Nephron (organoid): ENCODE measurements around the gene SLC27A2.

ENCODE experiments used
- H3K27ac Mint-ChIP-seq, 3 experiments: 2 replicates each; pipeline ENCODE4 v1.8.0; 2020; ENCODE audit warnings: mixed read lengths in 3 of 3, mild to moderate bottlenecking in 2 of 3, moderate library complexity in 1 of 3
- H3K27me3 Mint-ChIP-seq: 2 replicates; pipeline ENCODE4 v1.8.0; 2021; ENCODE audit warnings: low read depth, mild to moderate bottlenecking, moderate library complexity, mixed read lengths
- H3K36me3 Mint-ChIP-seq: 2 replicates; pipeline ENCODE4 v1.8.0; 2020; ENCODE audit warnings: low read depth, mixed read lengths
- H3K4me1 Mint-ChIP-seq: 2 replicates; pipeline ENCODE4 v1.8.0; 2020; ENCODE audit warnings: mixed read lengths
- H3K4me3 Mint-ChIP-seq, 3 experiments: 2 replicates each; pipeline ENCODE4 v1.8.0; 2020; ENCODE audit warnings: mild to moderate bottlenecking in 3 of 3, mixed read lengths in 3 of 3, moderate library complexity in 2 of 3
- H3K9me3 Mint-ChIP-seq: 2 replicates; pipeline ENCODE4 v1.8.0; 2020; ENCODE audit warnings: mixed read lengths
- TF ChIP-seq, protein P1 (sequence below), 3 experiments: fragments of 200-600 bp; sonication (generic); IDR thresholded peaks; one replicate each; pipeline ENCODE4 v1.5.0; 2021; ENCODE audit warnings: antibody characterized with exemption in 3 of 3; ENCODE audit not compliant: unreplicated experiment in 3 of 3

The SLC27A2 gene

DNA sequence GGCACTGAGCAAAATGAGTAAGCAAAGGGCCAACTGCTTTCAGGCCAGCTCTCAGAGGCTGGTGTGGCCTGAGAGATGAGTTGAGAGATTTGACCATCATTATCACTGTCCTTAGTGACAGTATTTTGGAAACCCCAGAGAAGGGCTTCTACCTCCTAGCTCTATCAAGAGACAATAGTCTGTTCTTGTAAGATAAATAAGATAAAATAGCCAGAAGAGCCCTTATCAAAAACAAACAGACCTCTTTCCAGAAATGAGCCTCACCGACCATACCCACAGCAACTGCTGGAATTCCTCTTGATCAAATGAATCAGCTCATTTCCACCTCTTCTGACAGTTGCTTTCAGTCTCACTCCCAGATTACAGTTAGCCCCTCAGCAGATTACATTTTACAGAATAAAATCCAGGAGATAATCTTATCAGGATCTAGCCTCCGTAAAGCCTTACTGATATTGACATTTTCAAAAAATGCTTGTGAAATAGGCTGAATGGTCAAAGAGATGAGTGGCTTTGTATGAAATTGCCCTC is 79.0 kb downstream of the SLC27A2 start:
- H3K9me3 Mint-ChIP-seq: no peaks in the 10 kb centered on the region
- H3K27ac Mint-ChIP-seq: no peak overlapping the region
- H3K27me3 Mint-ChIP-seq: no peaks in the 10 kb centered on the region
- no peaks in the 10 kb centered on the region for H3K36me3 Mint-ChIP-seq
- TF ChIP-seq, protein P1, sequence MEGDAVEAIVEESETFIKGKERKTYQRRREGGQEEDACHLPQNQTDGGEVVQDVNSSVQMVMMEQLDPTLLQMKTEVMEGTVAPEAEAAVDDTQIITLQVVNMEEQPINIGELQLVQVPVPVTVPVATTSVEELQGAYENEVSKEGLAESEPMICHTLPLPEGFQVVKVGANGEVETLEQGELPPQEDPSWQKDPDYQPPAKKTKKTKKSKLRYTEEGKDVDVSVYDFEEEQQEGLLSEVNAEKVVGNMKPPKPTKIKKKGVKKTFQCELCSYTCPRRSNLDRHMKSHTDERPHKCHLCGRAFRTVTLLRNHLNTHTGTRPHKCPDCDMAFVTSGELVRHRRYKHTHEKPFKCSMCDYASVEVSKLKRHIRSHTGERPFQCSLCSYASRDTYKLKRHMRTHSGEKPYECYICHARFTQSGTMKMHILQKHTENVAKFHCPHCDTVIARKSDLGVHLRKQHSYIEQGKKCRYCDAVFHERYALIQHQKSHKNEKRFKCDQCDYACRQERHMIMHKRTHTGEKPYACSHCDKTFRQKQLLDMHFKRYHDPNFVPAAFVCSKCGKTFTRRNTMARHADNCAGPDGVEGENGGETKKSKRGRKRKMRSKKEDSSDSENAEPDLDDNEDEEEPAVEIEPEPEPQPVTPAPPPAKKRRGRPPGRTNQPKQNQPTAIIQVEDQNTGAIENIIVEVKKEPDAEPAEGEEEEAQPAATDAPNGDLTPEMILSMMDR (IDR thresholded peaks at IDR 0.05; ENCODE audit: unreplicated experiment in 3 of 3): no peak
- H3K4me3 Mint-ChIP-seq: no peak overlapping the region
- no peaks in the 10 kb centered on the region for H3K4me1 Mint-ChIP-seq

DNA sequence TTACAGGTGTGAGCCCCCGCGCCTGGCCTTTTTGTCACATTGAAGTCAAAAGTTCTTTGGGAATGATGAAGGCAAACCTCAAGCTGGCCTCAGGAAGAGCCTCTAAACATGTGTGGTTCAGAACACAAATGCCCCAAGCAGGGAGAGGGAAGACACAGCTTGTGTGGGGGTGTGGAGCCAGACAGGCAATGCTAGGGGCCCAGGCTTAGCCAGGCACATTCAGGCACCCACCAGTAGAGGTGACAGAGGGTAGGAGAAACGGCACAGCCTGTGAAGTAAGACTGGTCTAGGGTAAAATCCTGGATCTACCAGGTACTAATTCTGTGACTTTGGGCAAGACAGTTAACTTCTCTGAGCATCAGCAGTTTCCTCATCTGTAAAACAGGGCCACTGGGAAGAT is 80.0 kb downstream of the SLC27A2 start:
- Mint-ChIP-seq H3K27ac (no peak overlapping the region), H3K9me3 (no peaks in the 10 kb centered on the region), H3K27me3 (no peaks in the 10 kb centered on the region), H3K36me3 (no peaks in the 10 kb centered on the region), H3K4me3 (no peak overlapping the region), H3K4me1 (no peaks in the 10 kb centered on the region)
- TF ChIP-seq, protein P1 (IDR thresholded peaks at IDR 0.05; ENCODE audit: unreplicated experiment in 3 of 3): no peak

DNA sequence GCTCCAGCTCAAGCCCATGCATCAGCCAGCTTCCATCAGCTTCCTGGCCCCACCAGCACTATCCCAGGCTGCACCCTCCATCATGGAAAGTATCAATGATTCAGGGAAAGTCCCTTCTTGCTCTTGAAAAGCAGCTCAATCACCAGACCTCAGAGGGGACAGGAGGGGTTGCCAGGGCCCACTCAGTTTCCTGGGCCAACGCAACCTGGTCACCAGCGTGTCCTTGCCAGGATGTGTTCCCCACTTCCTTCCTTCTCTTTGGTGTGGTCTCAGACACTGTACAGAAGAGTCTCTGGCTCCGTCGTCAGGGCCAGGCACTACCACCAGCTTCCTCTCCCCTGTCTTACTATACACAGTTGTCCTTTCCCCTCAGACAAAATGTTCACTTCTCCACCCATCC is 80.5 kb downstream of the SLC27A2 start:
- Mint-ChIP-seq H3K9me3 (no peaks in the 10 kb centered on the region), H3K27me3 (no peaks in the 10 kb centered on the region), H3K36me3 (no peaks in the 10 kb centered on the region), H3K27ac (no peak overlapping the region), H3K4me3 (no peak overlapping the region), H3K4me1 (no peaks in the 10 kb centered on the region)
- TF ChIP-seq, protein P1 (IDR thresholded peaks at IDR 0.05; ENCODE audit: unreplicated experiment in 3 of 3): no peak

DNA sequence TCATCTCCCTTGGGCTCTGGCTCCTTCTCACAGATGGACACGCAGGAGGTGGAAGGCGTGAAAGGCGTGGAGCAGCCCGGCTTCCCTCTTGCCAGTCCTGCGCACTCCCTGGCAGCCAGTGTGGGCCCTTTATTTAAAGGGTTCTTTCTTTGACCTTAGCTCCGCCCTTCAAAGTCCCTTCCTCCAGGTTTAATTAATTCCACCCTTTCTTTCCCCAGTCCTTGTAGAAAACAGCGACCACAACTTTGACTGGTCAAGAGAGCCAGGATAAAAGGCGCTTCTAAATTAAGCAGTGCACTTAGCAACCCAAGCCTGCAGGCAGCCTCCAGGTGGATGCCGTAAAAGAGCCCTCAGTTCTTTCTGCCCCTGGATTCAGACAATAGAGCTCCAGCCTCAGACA is 83.6 kb downstream of the SLC27A2 start, which contains the start of gene HDC:
Gene HDC, minus strand, starts transcription at position 107 of the 400 bp plus-strand sequence. Its CDS starts 103 bp downstream, at position 4.
- H3K27me3 Mint-ChIP-seq: no peaks in the 10 kb centered on the region
- H3K4me1 Mint-ChIP-seq: no peaks in the 10 kb centered on the region
- no peak within 1 kb of the TSS for H3K4me3 Mint-ChIP-seq
- no peaks in the 10 kb centered on the region for H3K9me3 Mint-ChIP-seq
- no peaks in the 10 kb centered on the region for H3K36me3 Mint-ChIP-seq
- TF ChIP-seq, protein P1 (IDR thresholded peaks at IDR 0.05; ENCODE audit: unreplicated experiment in 3 of 3): no peak
- H3K27ac Mint-ChIP-seq: no peak within 1 kb of the TSS

DNA sequence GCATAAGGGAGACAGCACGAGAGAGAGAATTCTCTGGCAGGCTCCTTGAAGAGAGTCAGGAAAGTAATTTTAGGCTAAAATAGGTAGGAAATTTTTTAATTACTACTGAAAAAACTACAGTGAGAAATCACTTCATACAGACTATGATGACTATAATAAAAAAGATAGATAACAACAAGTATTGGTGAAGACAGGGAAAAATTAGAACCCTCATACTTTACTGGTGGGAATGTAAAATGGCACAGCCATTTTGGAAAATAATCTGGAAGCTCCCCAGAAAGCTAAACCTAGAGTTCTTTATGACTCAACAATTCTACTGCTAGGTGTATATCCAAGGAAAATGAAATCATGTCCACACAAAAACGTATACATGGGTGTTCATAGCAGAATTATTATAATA is 85.6 kb downstream of the SLC27A2 start:
- TF ChIP-seq, protein P1 (IDR thresholded peaks at IDR 0.05; ENCODE audit: unreplicated experiment in 3 of 3): no peak
- H3K4me1 Mint-ChIP-seq: no peaks in the 10 kb centered on the region
- H3K9me3 Mint-ChIP-seq: no peaks in the 10 kb centered on the region
- no peak overlapping the region for H3K4me3 Mint-ChIP-seq
- H3K27ac Mint-ChIP-seq: no peak overlapping the region
- no peaks in the 10 kb centered on the region for H3K27me3 Mint-ChIP-seq
- H3K36me3 Mint-ChIP-seq: no peaks in the 10 kb centered on the region

DNA sequence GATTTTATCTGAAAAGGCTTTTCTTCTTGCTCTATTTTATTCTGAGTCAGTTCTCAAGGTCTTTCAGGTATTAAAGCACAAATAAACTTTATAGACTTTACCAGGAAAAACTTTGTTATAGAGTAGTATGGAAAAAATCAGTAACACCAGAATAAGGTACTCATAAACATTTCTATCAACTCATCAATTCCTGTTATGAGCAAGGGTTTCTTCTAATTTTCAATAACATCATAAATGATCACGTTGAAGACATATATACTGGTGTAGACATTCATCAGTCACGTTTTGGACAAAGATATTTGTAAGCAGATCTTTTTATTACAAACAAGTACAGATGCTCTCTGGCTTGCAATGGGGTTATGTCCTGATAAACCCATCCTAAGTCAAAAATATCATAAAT is 93.1 kb downstream of the SLC27A2 start:
- no peaks in the 10 kb centered on the region for H3K27me3 Mint-ChIP-seq
- H3K4me3 Mint-ChIP-seq: no peak overlapping the region
- H3K9me3 Mint-ChIP-seq: no peaks in the 10 kb centered on the region
- H3K4me1 Mint-ChIP-seq: no peaks in the 10 kb centered on the region
- TF ChIP-seq, protein P1 (IDR thresholded peaks at IDR 0.05; ENCODE audit: unreplicated experiment in 3 of 3): no peak
- no peaks in the 10 kb centered on the region for H3K36me3 Mint-ChIP-seq
- no peak overlapping the region for H3K27ac Mint-ChIP-seq
